ENCODE results near the gene SLC50A1.

Gene SLC50A1

DNA sequence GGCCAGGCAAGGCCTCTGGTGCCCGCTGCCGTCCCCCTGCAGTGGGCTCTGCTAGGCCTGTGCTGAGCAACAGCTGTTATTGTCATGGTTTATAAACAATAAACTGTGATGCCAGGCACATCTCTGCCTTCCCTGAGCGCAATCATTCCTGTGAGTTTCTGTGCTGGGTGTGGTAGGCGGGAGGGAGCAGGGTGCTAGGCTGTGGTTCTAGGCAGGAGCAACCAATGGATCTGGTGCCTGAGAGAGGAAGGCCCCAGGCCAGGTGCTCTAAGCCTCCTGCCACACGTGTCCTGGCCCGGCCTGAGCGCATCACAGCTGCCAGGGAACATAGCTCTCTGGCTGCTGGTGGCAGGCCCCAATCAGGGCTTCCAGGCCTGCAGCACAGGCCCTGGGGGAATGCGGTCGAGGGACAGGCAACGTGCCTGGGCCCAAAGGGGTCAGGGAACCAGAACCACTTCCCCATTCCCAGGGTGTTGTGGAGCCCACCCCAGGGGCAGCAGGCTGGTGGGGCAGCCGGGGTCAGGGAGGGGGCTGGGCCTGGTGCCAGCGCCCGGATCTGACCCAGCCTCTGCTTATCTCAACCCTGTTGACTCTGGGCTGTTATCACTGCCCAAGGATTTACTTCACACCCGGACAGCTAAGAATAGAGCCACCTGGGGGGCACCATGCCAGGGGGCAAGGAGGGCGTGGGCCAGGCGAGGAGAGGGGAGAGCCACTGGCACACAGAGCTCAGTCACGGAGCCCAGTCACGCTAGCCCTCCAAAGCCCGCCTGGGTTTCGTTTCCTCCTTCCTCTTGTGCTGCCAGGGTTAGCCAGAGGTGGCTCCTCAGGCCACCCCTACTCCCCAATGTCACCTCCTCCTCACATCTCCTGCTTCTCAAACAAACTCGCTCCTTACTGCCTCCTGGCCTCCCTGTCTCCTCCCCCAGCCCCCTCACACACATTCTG is 49.5 kb downstream of the SLC50A1 start:
- Histone ChIP-seq H3K4me1 (ENCODE audit: control insufficient read depth, insufficient read depth, low read length) (no peaks in the 10 kb centered on the region), H3K36me3 (ENCODE audit: control insufficient read depth in 2 of 2, insufficient read depth in 1 of 2, low read length in 2 of 2) (no peaks in the 10 kb centered on the region), H3K4me3 (ENCODE audit: low read depth, low read length) (no peak overlapping the region), H3K9me3 (ENCODE audit: control insufficient read depth, insufficient read depth, low read depth, low read length) (no peaks in the 10 kb centered on the region), H3K27ac (ENCODE audit: extremely low read depth, low read depth, low read length) (no peak overlapping the region)
- POLR2A ChIA-PET = no interaction called here
- TF ChIP-seq OSR2 (tag by site-specific recombination; IDR thresholded peaks at IDR 0.05) (no peak), EGR2 (tag by site-specific recombination; IDR thresholded peaks at IDR 0.05; ENCODE audit: low read depth) (peak; percentile 77), ZNF664 (tag by site-specific recombination; IDR thresholded peaks at IDR 0.05) (no peak), ZNF701 (tag by site-specific recombination; IDR thresholded peaks at IDR 0.05) (no peak), ZNF776 (tag by site-specific recombination; IDR thresholded peaks at IDR 0.05; ENCODE audit: borderline replicate concordance) (no peak), ZNF223 (tag by site-specific recombination; IDR thresholded peaks at IDR 0.05) (no peak), GLIS2 (tag by site-specific recombination; IDR thresholded peaks at IDR 0.05) (0 out of 2 replicates have a peak, but pooled peaks have one; percentile 6), ZFHX2 (tag by site-specific recombination; conservative IDR thresholded peaks at IDR 0.05) (peak; percentile 69)
- TF ChIP-seq, protein P1, sequence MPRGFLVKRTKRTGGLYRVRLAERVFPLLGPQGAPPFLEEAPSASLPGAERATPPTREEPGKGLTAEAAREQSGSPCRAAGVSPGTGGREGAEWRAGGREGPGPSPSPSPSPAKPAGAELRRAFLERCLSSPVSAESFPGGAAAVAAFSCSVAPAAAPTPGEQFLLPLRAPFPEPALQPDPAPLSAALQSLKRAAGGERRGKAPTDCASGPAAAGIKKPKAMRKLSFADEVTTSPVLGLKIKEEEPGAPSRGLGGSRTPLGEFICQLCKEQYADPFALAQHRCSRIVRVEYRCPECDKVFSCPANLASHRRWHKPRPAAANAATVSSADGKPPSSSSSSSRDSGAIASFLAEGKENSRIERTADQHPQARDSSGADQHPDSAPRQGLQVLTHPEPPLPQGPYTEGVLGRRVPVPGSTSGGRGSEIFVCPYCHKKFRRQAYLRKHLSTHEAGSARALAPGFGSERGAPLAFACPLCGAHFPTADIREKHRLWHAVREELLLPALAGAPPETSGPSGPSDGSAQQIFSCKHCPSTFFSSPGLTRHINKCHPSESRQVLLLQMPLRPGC (tag by site-specific recombination; IDR thresholded peaks at IDR 0.05) = no peak
- TF ChIP-seq, protein P2, sequence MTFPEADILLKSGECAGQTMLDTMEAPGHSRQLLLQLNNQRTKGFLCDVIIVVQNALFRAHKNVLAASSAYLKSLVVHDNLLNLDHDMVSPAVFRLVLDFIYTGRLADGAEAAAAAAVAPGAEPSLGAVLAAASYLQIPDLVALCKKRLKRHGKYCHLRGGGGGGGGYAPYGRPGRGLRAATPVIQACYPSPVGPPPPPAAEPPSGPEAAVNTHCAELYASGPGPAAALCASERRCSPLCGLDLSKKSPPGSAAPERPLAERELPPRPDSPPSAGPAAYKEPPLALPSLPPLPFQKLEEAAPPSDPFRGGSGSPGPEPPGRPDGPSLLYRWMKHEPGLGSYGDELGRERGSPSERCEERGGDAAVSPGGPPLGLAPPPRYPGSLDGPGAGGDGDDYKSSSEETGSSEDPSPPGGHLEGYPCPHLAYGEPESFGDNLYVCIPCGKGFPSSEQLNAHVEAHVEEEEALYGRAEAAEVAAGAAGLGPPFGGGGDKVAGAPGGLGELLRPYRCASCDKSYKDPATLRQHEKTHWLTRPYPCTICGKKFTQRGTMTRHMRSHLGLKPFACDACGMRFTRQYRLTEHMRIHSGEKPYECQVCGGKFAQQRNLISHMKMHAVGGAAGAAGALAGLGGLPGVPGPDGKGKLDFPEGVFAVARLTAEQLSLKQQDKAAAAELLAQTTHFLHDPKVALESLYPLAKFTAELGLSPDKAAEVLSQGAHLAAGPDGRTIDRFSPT (tag by site-specific recombination; IDR thresholded peaks at IDR 0.05) = peak; percentile 63; the same call in 1 of the 2 replicates
- CTCF ChIA-PET = interaction anchor here (1.0 to 4.4 kb wide), 3 partner anchors 8 to 22 kb away, joined by 4 to 21 read pairs (median 15); partner anchors contain the start of gene KRTCAP2

DNA sequence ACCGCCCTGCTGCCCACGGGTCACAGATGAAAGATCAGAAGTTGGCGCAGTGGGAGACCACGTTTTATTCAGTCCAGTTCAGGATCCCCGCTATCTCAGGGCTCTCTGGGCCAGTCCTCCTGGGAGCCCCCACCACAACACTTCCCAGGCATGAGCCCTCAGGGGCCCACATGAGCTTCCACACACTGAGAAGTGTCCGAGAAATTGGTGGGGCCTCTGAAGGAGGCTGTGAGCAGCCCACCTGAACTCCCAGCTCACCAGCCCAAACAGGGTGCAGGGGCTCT is 50.1 kb downstream of the SLC50A1 start:
- no peak overlapping the region for H3K27ac ChIP-seq (ENCODE audit: extremely low read depth, low read depth, low read length)
- no peak overlapping the region for H3K4me3 ChIP-seq (ENCODE audit: low read depth, low read length)
- H3K36me3 ChIP-seq (ENCODE audit: control insufficient read depth in 2 of 2, insufficient read depth in 1 of 2, low read length in 2 of 2) = no peaks in the 10 kb centered on the region
- no peaks in the 10 kb centered on the region for H3K9me3 ChIP-seq (ENCODE audit: control insufficient read depth, insufficient read depth, low read depth, low read length)
- ChIA-PET POLR2A (no interaction called here), CTCF (interaction anchor here (1.0 to 4.4 kb wide), 3 partner anchors 8 to 21 kb away, joined by 4 to 15 read pairs (median 4); partner anchors contain the start of gene KRTCAP2)
- no peaks in the 10 kb centered on the region for H3K4me1 ChIP-seq (ENCODE audit: control insufficient read depth, insufficient read depth, low read length)
- TF ChIP-seq MYNN (tag by site-specific recombination; IDR thresholded peaks at IDR 0.05; ENCODE audit: borderline replicate concordance) (no peak), ZNF600 (tag by site-specific recombination; IDR thresholded peaks at IDR 0.05) (no peak), KLF10 (tag by site-specific recombination; IDR thresholded peaks at IDR 0.05) (no peak), ZNF701 (tag by site-specific recombination; IDR thresholded peaks at IDR 0.05) (no peak)
- TF ChIP-seq, protein P3, sequence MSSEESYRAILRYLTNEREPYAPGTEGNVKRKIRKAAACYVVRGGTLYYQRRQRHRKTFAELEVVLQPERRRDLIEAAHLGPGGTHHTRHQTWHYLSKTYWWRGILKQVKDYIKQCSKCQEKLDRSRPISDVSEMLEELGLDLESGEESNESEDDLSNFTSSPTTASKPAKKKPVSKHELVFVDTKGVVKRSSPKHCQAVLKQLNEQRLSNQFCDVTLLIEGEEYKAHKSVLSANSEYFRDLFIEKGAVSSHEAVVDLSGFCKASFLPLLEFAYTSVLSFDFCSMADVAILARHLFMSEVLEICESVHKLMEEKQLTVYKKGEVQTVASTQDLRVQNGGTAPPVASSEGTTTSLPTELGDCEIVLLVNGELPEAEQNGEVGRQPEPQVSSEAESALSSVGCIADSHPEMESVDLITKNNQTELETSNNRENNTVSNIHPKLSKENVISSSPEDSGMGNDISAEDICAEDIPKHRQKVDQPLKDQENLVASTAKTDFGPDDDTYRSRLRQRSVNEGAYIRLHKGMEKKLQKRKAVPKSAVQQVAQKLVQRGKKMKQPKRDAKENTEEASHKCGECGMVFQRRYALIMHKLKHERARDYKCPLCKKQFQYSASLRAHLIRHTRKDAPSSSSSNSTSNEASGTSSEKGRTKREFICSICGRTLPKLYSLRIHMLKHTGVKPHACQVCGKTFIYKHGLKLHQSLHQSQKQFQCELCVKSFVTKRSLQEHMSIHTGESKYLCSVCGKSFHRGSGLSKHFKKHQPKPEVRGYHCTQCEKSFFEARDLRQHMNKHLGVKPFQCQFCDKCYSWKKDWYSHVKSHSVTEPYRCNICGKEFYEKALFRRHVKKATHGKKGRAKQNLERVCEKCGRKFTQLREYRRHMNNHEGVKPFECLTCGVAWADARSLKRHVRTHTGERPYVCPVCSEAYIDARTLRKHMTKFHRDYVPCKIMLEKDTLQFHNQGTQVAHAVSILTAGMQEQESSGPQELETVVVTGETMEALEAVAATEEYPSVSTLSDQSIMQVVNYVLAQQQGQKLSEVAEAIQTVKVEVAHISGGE (tag by site-specific recombination; conservative IDR thresholded peaks at IDR 0.05; ENCODE audit: low read depth) = no peak
- TF ChIP-seq, protein P4, sequence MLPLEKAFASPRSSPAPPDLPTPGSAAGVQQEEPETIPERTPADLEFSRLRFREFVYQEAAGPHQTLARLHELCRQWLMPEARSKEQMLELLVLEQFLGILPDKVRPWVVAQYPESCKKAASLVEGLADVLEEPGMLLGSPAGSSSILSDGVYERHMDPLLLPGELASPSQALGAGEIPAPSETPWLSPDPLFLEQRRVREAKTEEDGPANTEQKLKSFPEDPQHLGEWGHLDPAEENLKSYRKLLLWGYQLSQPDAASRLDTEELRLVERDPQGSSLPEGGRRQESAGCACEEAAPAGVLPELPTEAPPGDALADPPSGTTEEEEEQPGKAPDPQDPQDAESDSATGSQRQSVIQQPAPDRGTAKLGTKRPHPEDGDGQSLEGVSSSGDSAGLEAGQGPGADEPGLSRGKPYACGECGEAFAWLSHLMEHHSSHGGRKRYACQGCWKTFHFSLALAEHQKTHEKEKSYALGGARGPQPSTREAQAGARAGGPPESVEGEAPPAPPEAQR (tag by site-specific recombination; IDR thresholded peaks at IDR 0.05) = no peak

Data from HEK293 (cell line).